ENCODE results near the gene SLC6A17.

SLC6A17 gene

GRCh38 chr1:110136911-110137310, 13.4 kb upstream of the SLC6A17 start:
- DNase-seq: no peak

- DNase-seq: no peak
Observed at GRCh38 chr1:110138956-110139355, 11.3 kb upstream of the SLC6A17 start.

GRCh38 chr1:110144366-110144765, 5.9 kb upstream of the SLC6A17 start:
- no peak for DNase-seq

GRCh38 chr1:110148961-110149360, 1.3 kb upstream of the SLC6A17 start:
- DNase-seq: no peak

GRCh38 chr1:110151175-110151669, 928 bp downstream of the SLC6A17 start:
- no peak for DNase-seq

GRCh38 chr1:110152133-110152785, 2.0 kb downstream of the SLC6A17 start:
- no peak for DNase-seq

- no peak for DNase-seq
Observed at GRCh38 chr1:110153407-110153950, 3.2 kb downstream of the SLC6A17 start.

GRCh38 chr1:110155878-110156522, 5.7 kb downstream of the SLC6A17 start:
- peak; percentile 7 for DNase-seq

GRCh38 chr1:110158261-110158660, 8.0 kb downstream of the SLC6A17 start:
- no peak for DNase-seq

GRCh38 chr1:110159168-110159567, 8.9 kb downstream of the SLC6A17 start:
- no peak for DNase-seq

- DNase-seq: no peak
Observed at GRCh38 chr1:110160538-110161100, 10.3 kb downstream of the SLC6A17 start.

GRCh38 chr1:110161165-110161564, 10.9 kb downstream of the SLC6A17 start:
- DNase-seq: no peak

- no peak for DNase-seq
Observed at GRCh38 chr1:110161849-110162248, 11.6 kb downstream of the SLC6A17 start.

GRCh38 chr1:110163591-110163990, 13.3 kb downstream of the SLC6A17 start:
- no peak for DNase-seq

GRCh38 chr1:110164725-110165350, 14.5 kb downstream of the SLC6A17 start:
- DNase-seq: no peak

GRCh38 chr1:110165761-110166231, 15.5 kb downstream of the SLC6A17 start:
- DNase-seq: no peak

GRCh38 chr1:110166861-110167260, 16.6 kb downstream of the SLC6A17 start:
- DNase-seq: no peak

GRCh38 chr1:110170766-110171733, 20.8 kb downstream of the SLC6A17 start:
- DNase-seq: no peak

GRCh38 chr1:110172001-110172400, 21.7 kb downstream of the SLC6A17 start:
- no peak for DNase-seq

GRCh38 chr1:110173466-110174105, 23.3 kb downstream of the SLC6A17 start:
- DNase-seq: no peak

- no peak for DNase-seq
Observed at GRCh38 chr1:110174961-110175360, 24.7 kb downstream of the SLC6A17 start.

Data from activated T-cell treated with anti-CD3 and anti-CD28 coated beads for 4 hours (primary cell).